ENCODE data around the gene FKBP5.

The FKBP5 gene

DNA sequence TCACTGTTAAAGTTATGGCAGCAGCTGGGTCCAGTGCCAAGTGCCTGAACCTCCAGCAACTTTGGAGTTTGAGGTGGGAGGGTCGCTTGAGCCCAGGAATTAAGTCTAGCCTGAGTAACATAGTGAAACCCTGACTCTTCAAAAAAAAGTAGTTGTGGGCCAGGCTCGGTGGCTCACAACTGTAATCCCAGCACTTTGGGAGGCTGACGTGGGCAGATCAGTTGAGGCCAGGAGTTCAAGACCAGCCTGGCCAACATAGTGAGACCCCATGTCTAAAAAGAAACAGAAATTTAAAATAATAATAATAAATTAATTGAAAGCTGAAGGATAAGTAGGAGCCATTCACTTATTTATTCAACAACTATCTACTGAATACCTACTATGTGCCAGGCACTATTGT is 33.8 kb downstream of the FKBP5 start:
- DNase-seq: no peak

DNA sequence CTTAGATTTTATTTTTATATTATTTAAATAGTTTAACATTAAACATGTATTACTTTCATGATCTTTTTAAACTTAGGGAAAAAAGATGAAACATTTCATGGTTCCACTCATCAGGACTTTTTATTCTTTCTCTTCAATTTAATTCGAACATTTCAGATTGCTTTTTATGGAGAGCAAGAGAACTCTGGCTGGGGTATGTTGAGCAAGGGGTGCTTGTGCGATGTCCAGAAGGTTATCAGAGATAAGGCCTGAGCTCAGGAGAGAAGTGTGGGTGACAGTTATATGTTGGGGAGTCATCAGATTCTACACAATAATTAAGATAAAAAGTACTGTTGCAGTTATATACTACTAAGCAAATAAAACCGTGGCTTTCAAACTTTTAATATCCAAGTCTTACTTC is 37.5 kb downstream of the FKBP5 start:
- no peak for DNase-seq

DNA sequence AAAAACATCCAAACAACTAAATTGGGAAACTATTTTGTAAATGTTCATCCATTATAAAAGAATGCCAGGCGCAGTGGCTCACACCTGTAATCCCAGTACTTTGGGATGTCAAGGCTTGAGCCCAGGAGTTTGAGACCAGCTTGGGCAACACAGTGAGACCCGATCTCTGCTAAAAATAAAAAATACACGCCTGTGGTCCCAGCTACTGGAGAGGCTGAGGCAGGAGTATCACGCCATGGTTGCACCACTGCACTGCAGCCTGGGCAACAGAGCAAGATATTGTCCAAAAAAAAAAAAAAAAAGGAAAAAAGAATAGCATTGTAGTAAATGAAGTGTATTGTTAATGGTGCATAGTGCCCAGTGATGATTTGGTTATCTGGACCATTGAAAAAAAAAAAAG is 38.7 kb downstream of the FKBP5 start:
- DNase-seq: no peak

DNA sequence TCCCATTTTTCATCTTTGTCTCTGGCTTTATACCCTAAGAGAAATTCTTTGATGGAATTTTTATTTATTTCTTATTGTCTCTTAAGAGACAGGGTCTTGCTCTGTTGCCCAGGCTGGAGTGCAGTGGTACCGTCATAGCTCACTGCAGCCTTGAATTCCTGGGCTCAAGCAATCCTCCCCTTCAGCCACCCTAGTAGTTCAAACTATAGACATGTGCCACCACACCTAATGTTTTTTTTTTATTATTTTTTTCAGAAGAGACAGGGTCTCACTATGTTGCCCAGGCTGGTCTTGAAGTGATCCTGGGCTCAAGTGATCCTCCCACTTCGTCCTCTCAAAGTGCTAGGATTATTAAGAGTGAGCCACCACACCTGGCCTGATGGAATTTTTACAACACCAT is 40.5 kb downstream of the FKBP5 start:
- DNase-seq: no peak

DNA sequence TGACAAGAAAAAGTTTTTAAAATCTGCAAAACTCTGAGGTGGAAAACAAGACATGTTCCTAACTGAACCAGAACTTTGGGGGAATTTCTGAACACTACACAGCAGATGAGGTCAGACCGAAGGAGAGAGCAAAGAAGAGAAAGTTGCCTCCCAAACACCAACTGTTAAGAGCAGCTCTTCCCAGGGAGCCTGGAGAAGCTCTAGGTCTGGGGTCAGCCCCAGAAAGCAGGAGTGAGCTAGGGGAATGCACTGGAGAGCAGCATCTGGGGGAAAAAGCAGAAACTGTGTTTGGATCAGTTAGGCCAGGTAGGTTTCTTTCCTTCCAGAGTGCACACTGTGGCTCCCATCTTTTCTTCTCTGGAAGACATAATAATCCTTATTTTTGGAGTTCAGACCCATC is 41.3 kb downstream of the FKBP5 start:
- no peak for DNase-seq

DNA sequence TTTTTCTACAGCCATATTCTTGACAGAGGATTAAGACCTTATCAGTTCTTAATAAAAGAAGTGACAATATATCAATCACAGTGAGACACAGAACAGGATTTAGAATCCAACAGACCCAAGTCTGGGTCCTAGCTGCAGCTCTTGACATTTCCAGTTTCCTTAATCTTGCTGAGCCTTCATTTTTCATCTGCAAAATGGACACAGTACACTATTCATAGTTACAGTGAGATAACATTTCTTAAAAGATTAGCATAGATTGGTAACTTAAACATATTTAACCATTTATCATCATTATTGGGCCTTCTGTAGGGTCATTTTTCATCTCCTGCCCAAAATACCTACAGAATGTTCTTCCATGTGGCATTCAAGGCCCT is 45.6 kb downstream of the FKBP5 start:
- no peak for DNase-seq

DNA sequence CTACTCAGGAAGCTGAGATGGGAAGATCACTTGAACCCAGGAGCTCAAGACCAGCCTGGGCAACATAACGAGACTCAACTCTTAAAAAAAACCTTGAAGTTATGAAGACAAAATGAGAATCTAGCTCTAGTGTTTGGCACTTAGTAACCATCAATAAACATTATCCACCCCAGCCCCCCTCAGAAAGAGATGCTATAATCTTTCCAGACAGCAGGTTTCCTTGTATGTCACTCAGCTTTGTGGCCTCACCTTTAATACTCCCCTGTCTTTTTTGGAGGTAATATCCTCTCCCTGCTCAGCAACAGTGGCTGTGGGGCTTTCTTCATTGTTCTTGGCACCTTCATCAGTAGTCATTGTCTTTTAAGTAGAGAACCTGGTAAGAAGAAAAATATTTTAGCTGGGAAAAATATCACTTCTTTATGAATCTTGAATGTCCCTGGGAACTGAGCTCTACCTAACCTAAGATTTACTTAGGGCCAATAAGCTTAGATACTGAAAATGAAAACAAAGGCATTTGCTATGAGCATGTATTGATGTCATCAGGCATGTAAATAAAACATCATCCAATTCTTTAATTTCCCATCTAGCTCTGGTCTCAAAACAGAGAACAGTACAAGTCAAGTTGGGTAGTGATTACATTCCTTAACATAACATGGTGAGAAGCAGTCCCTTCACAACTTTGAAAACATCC is 46.1 kb downstream of the FKBP5 start:
- no peak for DNase-seq

DNA sequence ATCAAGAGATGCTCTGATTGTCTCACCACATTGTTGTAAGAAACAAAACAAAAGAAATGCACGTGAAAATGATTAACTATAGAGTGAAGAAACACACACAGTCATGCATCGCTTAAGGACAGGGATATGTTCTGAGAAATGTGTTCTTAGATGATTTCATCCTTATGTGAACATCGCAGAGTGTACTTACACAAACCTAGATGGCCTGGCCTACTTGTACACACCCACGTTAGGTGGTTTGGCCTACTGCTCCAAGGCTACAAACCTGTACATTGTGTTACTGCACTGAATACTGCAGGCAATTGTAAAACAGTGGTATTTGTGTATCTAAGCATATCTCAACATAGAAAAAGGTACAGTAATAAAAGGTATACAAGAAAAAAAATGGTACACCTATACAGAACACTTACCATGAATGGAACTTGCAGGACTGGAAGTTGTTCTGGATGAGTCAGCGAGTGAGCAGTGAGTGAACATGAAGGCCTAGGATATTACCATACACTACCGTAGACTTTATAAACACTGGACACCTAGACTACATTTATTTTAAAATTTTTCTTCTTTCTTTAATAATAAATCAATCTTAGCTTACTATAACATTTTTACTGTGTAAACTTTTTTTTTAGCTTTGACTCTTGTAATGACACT is 48.6 kb downstream of the FKBP5 start:
- no peak for DNase-seq

DNA sequence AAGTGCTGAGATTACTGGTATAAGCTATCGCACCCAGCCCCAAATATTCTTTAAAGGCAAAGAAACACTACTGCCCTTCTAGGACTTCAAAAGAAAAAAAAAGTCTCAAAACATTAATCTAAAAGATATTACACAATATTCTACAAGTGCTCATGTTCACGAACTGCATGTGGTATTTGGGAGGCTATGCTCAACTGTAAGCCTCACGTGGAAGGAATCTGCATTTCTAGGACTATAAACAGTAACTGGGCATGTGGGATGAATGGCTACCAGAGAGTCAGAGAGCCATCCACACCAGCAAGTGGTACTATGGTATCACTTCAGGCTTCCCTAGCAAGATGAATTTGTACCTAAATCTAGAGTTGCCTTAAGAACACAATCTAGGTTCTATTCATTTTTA is 50.0 kb downstream of the FKBP5 start:
- no peak for DNase-seq

DNA sequence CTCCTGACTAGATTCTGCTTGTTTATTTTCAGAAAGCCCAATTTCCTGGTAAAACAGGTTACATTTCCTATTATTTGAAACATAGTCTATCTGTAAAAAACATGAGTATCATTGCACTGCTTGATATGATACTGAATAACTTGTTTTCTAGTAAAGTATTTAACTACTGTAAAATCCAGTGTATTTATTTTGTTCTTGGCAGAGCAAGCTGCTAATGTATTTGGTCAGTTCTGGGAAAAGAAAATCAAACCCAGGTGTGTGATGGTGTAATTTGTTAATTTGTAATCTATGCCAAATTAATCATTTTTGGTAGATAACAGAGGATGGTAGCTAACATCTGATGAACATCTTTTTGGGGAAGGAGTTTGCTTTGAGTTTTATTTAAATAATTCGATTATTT is 50.8 kb downstream of the FKBP5 start:
- DNase-seq: no peak

DNA sequence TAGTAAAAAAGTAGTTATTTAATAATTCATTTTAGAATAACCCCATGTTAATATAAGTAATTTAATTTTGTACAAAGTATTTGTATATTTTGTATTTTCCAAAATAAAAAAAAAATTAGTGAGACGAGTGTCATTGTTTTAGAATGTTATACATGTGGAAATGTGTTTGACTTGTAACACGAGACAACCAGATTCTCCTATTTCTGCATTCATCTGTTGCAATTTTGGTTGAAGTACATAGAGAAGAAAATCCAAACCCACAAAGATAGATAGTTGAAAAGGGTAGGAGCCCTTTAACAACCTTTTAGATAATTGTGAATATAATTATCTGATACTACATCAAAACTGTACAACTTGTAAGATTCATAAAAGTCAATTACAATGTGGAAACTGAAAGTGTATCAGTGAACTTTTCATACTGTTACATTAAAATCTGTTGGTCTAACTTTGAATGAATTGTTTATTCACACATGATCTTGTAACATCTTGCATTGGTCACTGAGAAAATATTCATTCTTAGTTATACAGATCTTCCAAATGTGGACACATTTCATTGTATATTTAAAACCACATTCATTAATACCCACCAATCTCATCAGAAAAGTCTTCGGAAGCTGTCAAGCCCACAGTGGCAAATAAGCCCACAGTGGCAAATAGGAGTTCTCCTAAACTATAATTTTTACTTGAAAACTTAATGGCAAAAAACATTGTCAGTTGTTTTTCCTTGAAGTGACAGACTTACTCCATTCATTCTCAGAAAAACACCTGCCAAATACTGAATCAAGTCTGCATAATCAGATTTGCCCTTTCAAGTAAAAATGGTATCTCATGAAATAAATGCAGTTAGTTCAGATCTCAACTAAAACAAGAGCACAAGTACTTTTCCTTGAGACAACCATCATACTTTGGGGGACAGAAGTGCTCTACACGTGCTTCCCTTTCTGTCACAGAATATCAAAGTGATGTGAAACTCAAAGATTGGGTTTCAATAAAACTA is 52.8 kb downstream of the FKBP5 start:
- no peak for DNase-seq

DNA sequence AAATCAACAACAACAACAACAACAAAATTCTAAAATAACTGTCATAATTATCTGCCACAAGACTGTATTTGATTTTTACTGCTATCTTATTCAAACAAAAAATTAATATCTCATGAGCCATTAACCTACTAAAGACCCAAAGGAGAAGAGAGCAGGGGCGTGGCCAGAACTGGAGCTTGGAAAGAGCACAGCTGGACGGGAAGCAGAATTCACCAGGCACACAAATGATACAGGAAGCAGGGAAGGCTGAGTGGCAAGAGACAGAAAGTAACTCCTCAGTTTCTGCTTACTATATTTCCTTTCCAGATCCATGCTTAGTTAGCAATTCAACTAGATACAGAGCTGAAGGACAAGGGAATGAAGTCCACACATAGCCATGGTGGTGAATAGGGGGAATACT is 54.4 kb downstream of the FKBP5 start:
- DNase-seq: no peak

DNA sequence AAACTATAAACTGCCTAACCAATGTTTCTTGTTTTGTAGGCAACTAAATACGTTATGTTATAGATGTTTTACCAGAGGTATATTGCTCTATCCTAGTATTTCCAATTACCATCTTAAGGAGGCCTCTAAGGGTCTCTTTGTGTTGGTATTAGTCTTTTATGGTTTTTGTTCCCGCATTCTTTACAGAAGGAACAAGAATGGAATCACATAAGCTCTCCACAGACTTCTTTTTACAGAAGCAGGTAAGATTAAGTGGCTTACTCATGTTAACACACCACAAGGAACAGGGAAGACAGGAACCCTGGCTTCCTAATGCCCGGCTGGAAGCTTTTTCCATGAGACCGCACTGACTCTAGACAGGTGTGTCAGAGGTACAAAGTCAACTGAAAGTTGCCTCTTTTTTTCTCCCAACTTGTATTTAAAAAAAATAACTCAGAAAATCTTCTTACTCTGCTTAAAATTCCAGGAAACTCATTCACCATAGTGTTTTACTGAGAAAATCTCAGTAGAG is 55.1 kb downstream of the FKBP5 start:
- DNase-seq: no peak

DNA sequence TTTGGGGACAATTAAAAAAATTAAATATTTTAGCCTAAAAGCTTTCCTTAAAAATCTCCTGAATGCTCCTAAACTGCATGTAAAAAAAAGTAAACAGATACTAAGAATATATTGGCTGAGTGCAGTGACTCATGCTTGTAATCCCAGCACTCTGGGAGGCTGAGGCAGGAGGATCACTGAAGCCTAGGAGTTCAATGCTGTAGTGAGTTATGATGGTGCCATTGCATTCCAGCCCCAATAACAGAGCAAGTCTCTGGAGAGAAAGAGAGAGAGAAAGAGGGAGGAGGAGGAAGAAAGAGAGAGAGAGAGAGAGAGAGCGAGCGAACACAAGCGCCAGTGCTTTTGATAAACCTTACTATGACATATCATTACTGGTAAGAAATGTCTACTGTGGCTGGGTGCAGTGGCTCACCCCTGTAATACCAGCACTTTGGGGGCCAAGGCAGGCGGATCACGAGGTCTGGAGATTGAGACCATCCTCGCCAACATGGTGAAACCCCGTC is 58.8 kb downstream of the FKBP5 start:
- no peak for DNase-seq

DNA sequence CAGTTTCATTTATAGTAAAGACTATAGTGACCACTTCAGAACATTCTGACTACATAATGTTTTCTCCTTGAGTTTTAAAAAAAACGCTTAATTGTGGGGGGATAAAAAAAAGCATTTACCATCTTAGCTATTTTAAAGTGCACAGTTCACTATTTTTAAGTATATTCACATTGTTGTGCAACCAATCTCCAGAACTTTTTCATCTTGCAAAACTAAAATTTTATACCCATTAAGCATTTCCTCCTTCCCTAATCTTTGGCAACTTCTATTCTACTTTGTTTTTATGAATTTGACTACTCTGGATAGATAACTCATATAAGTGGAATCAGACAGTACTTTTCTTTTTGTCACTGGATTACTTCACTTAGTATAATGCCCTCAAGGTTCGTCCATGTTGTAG is 62.3 kb downstream of the FKBP5 start:
- no peak for DNase-seq

DNA sequence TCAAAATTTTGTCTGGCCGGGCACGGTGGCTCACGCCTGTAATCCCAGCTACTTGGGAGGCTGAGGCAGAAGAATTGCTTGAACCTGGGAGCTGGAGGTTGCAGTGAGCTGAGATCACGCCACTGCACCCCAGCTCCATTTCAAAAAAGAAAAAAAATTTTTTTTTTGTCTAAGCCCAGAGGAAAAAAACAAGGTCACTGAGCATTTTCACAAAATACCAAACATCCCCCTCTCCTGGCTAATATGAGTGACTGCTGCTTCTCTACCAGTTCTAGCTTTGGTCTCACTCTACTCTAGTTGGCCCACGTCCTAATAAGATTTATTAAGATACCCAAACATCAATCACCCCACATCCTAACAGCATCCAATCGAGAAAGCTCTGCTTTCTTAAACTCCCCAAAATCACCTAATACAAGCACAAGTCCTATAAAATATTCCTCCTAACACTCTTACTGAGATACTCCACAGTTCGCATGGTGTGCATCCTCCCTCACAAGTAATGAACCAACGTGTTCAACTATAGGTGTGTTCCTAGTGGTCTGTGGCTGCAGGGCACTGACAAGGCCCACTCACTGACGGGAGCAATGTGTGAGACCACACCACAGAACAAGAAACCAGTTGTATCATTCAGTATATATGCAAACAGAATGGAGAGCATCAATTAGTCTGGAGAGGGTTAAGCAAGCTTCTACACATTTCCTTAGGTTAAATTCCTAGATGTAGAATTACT is 64.2 kb downstream of the FKBP5 start:
- DNase-seq: no peak

DNA sequence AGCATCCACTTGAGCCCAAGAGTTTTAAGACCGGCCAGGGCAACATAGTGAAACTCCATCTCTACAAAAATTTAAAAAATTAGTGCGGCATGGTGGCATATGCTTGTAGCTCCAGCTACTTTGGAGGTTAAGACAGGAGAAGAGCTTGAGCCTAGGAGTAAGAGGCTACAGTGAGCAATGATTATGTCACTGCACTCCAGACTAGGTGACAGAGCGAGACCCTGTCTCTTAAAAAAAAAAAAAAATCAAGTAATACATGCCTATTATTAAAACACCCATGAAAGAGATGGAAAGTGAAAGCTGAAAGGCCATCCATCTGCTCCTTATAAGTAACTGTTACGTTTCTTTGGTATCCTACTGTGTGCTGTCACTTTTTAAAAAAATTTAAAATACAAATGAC is 66.4 kb downstream of the FKBP5 start:
- no peak for DNase-seq

DNA sequence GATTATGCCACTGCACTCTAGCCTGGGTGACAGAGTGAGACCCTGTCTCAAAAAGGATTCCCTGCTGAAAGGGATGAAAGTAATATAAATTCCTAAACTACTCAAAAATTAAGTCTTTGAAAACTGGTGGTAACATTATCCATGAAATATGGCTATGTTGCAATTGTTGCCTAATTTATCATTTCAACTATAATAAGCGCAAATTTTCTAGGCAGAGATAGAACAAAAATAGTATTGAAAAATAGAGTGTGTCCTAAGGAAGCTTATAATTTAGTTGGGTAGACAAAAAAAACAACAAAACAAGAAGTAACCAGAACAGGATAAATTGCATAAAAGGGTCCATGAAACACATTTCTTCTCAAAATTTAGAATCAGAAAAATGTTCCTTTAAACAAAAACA is 68.0 kb downstream of the FKBP5 start:
- no peak for DNase-seq

DNA sequence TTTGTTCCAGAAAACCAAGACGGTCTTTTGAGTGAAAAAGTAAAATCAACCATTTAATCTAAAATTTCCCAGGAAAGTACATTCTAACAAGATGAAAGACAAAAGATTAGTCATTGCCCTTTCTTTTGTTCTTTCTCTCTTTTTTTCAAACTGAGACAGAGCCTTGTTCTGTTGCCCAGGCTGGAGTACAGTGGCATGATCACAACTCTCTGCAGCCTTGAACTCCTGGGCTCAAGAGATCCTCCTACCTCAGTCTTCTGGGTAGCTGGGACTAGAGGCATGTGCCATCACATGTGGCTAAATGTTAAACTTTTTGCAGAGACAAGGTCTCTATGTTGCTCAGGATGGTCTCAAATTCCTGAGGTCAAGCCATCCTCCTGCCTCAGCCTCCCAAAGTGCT is 75.0 kb downstream of the FKBP5 start:
- DNase-seq: no peak

DNA sequence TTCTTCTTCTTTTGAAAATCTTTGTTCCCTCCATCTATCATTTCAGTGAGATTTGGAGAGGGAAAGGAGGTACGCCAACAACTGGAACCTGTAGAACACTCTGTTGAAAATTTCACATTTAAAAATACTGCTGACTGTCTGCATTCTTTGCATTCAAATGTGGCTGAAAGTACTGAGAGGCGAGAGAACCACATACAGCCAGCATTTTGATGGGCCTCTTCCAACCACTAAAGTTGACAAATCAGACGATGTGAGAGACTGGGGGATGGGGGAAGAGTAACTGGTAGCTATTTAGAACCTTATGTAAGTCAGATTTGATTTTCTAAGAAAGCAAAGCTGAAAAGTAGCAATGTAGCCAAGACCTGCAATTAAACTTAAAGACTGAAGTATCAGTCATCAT is 77.5 kb downstream of the FKBP5 start:
- no peak for DNase-seq

DNA sequence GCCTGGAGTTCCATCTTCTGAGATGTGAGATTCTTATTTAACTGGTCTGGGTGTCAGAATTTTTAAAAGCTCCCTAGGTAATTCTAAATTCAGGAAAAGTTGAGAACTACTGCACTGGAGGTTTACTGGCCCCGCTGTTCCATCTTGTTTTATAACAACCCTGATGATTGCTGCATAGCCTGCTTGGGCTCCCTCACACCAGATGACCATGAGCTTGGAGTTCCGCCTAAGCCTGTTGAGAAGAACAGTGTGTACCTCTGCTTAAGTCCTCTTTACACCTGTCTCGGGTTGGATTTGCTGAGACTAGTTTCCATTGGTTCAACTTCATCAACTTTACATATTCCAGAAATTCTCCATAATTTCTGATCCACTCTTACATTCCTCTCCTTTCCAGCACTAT is 77.9 kb downstream of the FKBP5 start:
- no peak for DNase-seq

DNA sequence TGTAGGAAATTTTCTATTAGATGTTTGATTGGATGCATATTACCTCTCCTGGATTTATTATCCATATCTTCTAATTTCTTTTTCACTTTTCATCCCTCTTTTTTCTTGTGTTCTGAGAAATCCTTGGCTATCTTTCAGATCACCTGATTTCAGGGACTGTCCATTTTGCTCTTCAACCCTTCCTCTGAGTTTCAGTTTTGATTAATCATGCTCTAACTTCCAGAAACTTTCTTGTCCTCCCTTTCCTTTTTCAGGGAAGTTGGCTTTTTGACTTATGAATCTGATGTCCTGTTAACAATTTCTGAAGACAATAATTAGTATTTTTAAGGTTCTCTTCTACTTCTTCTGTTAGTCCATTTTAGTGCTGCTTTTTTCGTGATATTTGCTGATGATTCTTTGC is 79.1 kb downstream of the FKBP5 start:
- DNase-seq: no peak

Data from amniotic stem cell (primary cell).